SU-DHL-6 (cell line): ENCODE results near the gene PTGIS.

Experiments used
- H2AFZ ChIP-seq: fragments of 200-600 bp; sonication (generic); 2 replicates; pipeline ENCODE4 v1.6.1; 2014; ENCODE audit warnings: low read depth, mild to moderate bottlenecking, moderate library complexity, mixed read lengths, antibody characterized with exemption, low read length; ENCODE audit not compliant: severe bottlenecking
- H3F3A ChIP-seq: fragments of 200-600 bp; shearing (Covaris generic); 2 replicates; pipeline ENCODE4 v1.6.0; 2016; ENCODE audit warnings: antibody characterized with exemption, mild to moderate bottlenecking; ENCODE audit not compliant: insufficient read depth
- H3K27ac ChIP-seq: fragments of 200-600 bp; sonication (generic); 2 replicates; pipeline ENCODE4 v1.5.1; 2016; ENCODE audit warnings: low read depth, mild to moderate bottlenecking, low read length, moderate library complexity, mixed read lengths
- H3K27me3 ChIP-seq: fragments of 200-600 bp; sonication (generic), shearing (Covaris generic); 2 replicates; pipeline ENCODE4 v1.6.0; 2014; ENCODE audit warnings: mild to moderate bottlenecking, low read length
- H3K36me3 ChIP-seq: fragments of 200-600 bp; sonication (generic); 2 replicates; pipeline ENCODE4 v1.6.1; 2014; ENCODE audit warnings: mild to moderate bottlenecking, low read length, mixed read lengths
- H3K4me2 ChIP-seq: fragments of 300-600, 200-600 bp; shearing (Covaris generic), sonication (generic); 2 replicates; pipeline ENCODE4 v1.6.0; 2014; ENCODE audit warnings: low read length, low read depth, mild to moderate bottlenecking; ENCODE audit not compliant: poor library complexity, severe bottlenecking
- H3K4me3 ChIP-seq: fragments of 200-600 bp; sonication (generic); 2 replicates; pipeline ENCODE4 v1.5.1; 2014; ENCODE audit warnings: antibody characterized with exemption, low read length, mild to moderate bottlenecking, mixed read lengths; ENCODE audit not compliant: insufficient read depth, poor library complexity, severe bottlenecking
- H3K79me2 ChIP-seq: fragments of 200-600 bp; sonication (generic); 2 replicates; pipeline ENCODE4 v1.6.1; 2014; ENCODE audit warnings: mild to moderate bottlenecking, low read length, moderate library complexity; ENCODE audit not compliant: insufficient read depth
- H3K9ac ChIP-seq: fragments of 200-600 bp; sonication (generic); 2 replicates; pipeline ENCODE4 v1.7.0; 2014; ENCODE audit warnings: mild to moderate bottlenecking, low read length
- H3K9me2 ChIP-seq: fragments of 200-600 bp; sonication (generic); replicated peaks from 2 replicates; pipeline ENCODE4 v1.6.1; 2014; ENCODE audit warnings: low read length; ENCODE audit not compliant: insufficient read depth
- H3K9me3 ChIP-seq: fragments of 200-600 bp; sonication (generic); 2 replicates; pipeline ENCODE4 v1.6.1; 2014; ENCODE audit warnings: low read length, mixed read lengths; ENCODE audit not compliant: insufficient read depth
- H4K20me1 ChIP-seq: fragments of 200-600 bp; sonication (generic); 2 replicates; pipeline ENCODE4 v1.6.1; 2014; ENCODE audit warnings: low read depth, mild to moderate bottlenecking, antibody characterized with exemption, low read length, moderate library complexity, mixed read lengths
- CTCF ChIP-seq: fragments of 200-600 bp; sonication (generic); IDR thresholded peaks from one replicate; pipeline ENCODE4 v1.5.1; 2017; ENCODE audit warnings: antibody characterized with exemption, mild to moderate bottlenecking, low read length, moderate library complexity; ENCODE audit not compliant: insufficient read depth, poor library complexity, severe bottlenecking
- EZH2phosphoT487 ChIP-seq: fragments of 200-600 bp; sonication (generic), shearing (Covaris generic); conservative IDR thresholded peaks from 2 replicates; pipeline ENCODE4 v1.6.1; 2018; ENCODE audit warnings: mild to moderate bottlenecking, antibody characterized with exemption, low read length, moderate library complexity, mixed read lengths

Gene PTGIS

GRCh38 chr20:49556621-49557020 lies 11.3 kb downstream of the PTGIS start:
- Histone ChIP-seq H3K27me3 (no peaks in the 10 kb centered on the region), H3K4me2 (no peak overlapping the region), H4K20me1 (no peaks in the 10 kb centered on the region), H3K27ac (no peak overlapping the region), H3K79me2 (no peaks in the 10 kb centered on the region), H3K4me3 (no peak overlapping the region), H3K36me3 (no peaks in the 10 kb centered on the region), H3F3A (no peaks in the 10 kb centered on the region), H2AFZ (no peak overlapping the region), H3K9me3 (peaks cover 6% of the 10 kb centered on the region; the same call in 1 of the 2 replicates), H3K9ac (no peak overlapping the region), H3K9me2 (no peaks in the 10 kb centered on the region)
- TF ChIP-seq CTCF: no peak
- TF ChIP-seq EZH2phosphoT487: no peak

- Histone ChIP-seq H3K27me3 (no peaks in the 10 kb centered on the region), H3K79me2 (no peaks in the 10 kb centered on the region), H3K9me3 (peaks cover 5% of the 10 kb centered on the region; the same call in 1 of the 2 replicates), H3K9me2 (no peaks in the 10 kb centered on the region), H3K9ac (no peak overlapping the region), H3K27ac (no peak overlapping the region), H2AFZ (no peak overlapping the region), H3K4me3 (no peak overlapping the region), H3K36me3 (no peaks in the 10 kb centered on the region), H3K4me2 (no peak overlapping the region), H3F3A (no peaks in the 10 kb centered on the region), H4K20me1 (no peaks in the 10 kb centered on the region)
- no peak for TF ChIP-seq CTCF
- TF ChIP-seq EZH2phosphoT487: no peak
Measured at GRCh38 chr20:49549801-49550551, 18.0 kb downstream of the PTGIS start.

- no peak overlapping the region for H2AFZ ChIP-seq
- no peaks in the 10 kb centered on the region for H3K9me2 ChIP-seq
- H3K4me3 ChIP-seq: no peak overlapping the region
- H3K9ac ChIP-seq: no peak overlapping the region
- H3K79me2 ChIP-seq: no peaks in the 10 kb centered on the region
- TF ChIP-seq CTCF: no peak
- TF ChIP-seq EZH2phosphoT487: no peak
- no peaks in the 10 kb centered on the region for H3F3A ChIP-seq
- H3K36me3 ChIP-seq: no peaks in the 10 kb centered on the region
- no peaks in the 10 kb centered on the region for H3K27me3 ChIP-seq
- H3K27ac ChIP-seq: no peak overlapping the region
- H3K9me3 ChIP-seq: peaks cover 5% of the 10 kb centered on the region; the same call in 1 of the 2 replicates
- no peak overlapping the region for H3K4me2 ChIP-seq
- no peaks in the 10 kb centered on the region for H4K20me1 ChIP-seq
Measured at GRCh38 chr20:49548371-49548947, 19.5 kb downstream of the PTGIS start.
